ENCODE results near the gene OPRL1. TPM values are rescaled to one million over a fixed set of nuclear protein-coding genes. Genes with fewer than 3 reads are reported as not detected.

OPRL1 gene
- total RNA-seq, 1 experiment from 2014 or later: 1.5 TPM

- no peak for TF ChIP-seq EZH2 (IDR thresholded peaks at IDR 0.05; ENCODE audit: low read depth)
- TF ChIP-seq, protein P1, sequence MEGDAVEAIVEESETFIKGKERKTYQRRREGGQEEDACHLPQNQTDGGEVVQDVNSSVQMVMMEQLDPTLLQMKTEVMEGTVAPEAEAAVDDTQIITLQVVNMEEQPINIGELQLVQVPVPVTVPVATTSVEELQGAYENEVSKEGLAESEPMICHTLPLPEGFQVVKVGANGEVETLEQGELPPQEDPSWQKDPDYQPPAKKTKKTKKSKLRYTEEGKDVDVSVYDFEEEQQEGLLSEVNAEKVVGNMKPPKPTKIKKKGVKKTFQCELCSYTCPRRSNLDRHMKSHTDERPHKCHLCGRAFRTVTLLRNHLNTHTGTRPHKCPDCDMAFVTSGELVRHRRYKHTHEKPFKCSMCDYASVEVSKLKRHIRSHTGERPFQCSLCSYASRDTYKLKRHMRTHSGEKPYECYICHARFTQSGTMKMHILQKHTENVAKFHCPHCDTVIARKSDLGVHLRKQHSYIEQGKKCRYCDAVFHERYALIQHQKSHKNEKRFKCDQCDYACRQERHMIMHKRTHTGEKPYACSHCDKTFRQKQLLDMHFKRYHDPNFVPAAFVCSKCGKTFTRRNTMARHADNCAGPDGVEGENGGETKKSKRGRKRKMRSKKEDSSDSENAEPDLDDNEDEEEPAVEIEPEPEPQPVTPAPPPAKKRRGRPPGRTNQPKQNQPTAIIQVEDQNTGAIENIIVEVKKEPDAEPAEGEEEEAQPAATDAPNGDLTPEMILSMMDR (conservative IDR thresholded peaks at IDR 0.05): no peak
- Histone ChIP-seq H3F3A (ENCODE audit: insufficient read depth, low read depth) (peaks cover 25% of the 10 kb centered on the region), H3K27me3 (ENCODE audit: insufficient read depth, low read depth) (peaks cover 20% of the 10 kb centered on the region; the same call in 1 of the 2 replicates), H3K79me2 (ENCODE audit: low read depth) (no peaks in the 10 kb centered on the region), H3K36me3 (ENCODE audit: low read depth) (no peaks in the 10 kb centered on the region), H2AFZ (no peak overlapping the region), H3K4me1 (replicated peaks; ENCODE audit: insufficient read depth) (peaks cover 30% of the 10 kb centered on the region), H3K4me2 (no peak overlapping the region), H3K9me3 (ENCODE audit: insufficient read depth, low read depth) (no peaks in the 10 kb centered on the region), H4K20me1 (ENCODE audit: insufficient read depth) (no peaks in the 10 kb centered on the region), H3K4me3 (no peak overlapping the region), H3K27ac (no peak overlapping the region), H3K9me2 (ENCODE audit: insufficient read depth) (no peaks in the 10 kb centered on the region)
- BruUV-seq (replicated peaks): TSS peak; percentile 56
- intact Hi-C loops (cut with micrococcal nuclease; ENCODE audit: unreplicated experiment): no loop called here
- ChIA-PET CTCF (no interaction called here), POLR2A (ENCODE audit: unreplicated experiment) (no interaction called here)
- no peak for DNase-seq
These were observed 37.7 kb upstream of the OPRL1 start for GRCh38 chr20:64042054-64042781.

GRCh38 chr20:64043768-64044167 lies 36.1 kb upstream of the OPRL1 start:
- BruUV-seq (replicated peaks): no TSS peak
- H3F3A ChIP-seq (ENCODE audit: insufficient read depth, low read depth): peaks cover 25% of the 10 kb centered on the region
- no peak for TF ChIP-seq EZH2 (IDR thresholded peaks at IDR 0.05; ENCODE audit: low read depth)
- TF ChIP-seq, protein P1 (conservative IDR thresholded peaks at IDR 0.05): no peak
- no peak overlapping the region for H3K4me3 ChIP-seq
- H3K4me2 ChIP-seq: no peak overlapping the region
- H3K27me3 ChIP-seq (ENCODE audit: insufficient read depth, low read depth): peaks cover 20% of the 10 kb centered on the region; the same call in 1 of the 2 replicates
- H3K4me1 ChIP-seq (replicated peaks; ENCODE audit: insufficient read depth): peaks cover 27% of the 10 kb centered on the region
- H3K9me2 ChIP-seq (ENCODE audit: insufficient read depth): no peaks in the 10 kb centered on the region
- CTCF ChIA-PET: no interaction called here
- H3K9me3 ChIP-seq (ENCODE audit: insufficient read depth, low read depth): no peaks in the 10 kb centered on the region
- intact Hi-C loops (cut with micrococcal nuclease; ENCODE audit: unreplicated experiment): no loop called here
- H3K79me2 ChIP-seq (ENCODE audit: low read depth): no peaks in the 10 kb centered on the region
- POLR2A ChIA-PET (ENCODE audit: unreplicated experiment): no interaction called here
- DNase-seq: no peak
- no peak overlapping the region for H3K27ac ChIP-seq
- H4K20me1 ChIP-seq (ENCODE audit: insufficient read depth): no peaks in the 10 kb centered on the region
- no peak overlapping the region for H2AFZ ChIP-seq
- no peaks in the 10 kb centered on the region for H3K36me3 ChIP-seq (ENCODE audit: low read depth)

- BruUV-seq (replicated peaks): no TSS peak
- CTCF ChIA-PET: no interaction called here
- H4K20me1 ChIP-seq (ENCODE audit: insufficient read depth): no peaks in the 10 kb centered on the region
- H3K9me3 ChIP-seq (ENCODE audit: insufficient read depth, low read depth): no peaks in the 10 kb centered on the region
- peak overlapping the region; percentile 43 for H3K4me2 ChIP-seq
- no peaks in the 10 kb centered on the region for H3K79me2 ChIP-seq (ENCODE audit: low read depth)
- peaks cover 20% of the 10 kb centered on the region for H3K4me1 ChIP-seq (replicated peaks; ENCODE audit: insufficient read depth)
- TF ChIP-seq EZH2 (IDR thresholded peaks at IDR 0.05; ENCODE audit: low read depth): no peak
- TF ChIP-seq, protein P1 (conservative IDR thresholded peaks at IDR 0.05): no peak
- H3K4me3 ChIP-seq: no peak overlapping the region
- POLR2A ChIA-PET (ENCODE audit: unreplicated experiment): interaction anchor here (0.6 kb wide), 1 partner anchor 729 kb away, joined by 5 read pairs; no protein-coding TSS in a partner anchor
- H3K36me3 ChIP-seq (ENCODE audit: low read depth): no peaks in the 10 kb centered on the region
- intact Hi-C loops (cut with micrococcal nuclease; ENCODE audit: unreplicated experiment): no loop called here
- peak; percentile 61 to 75 for DNase-seq
- H2AFZ ChIP-seq: no peak overlapping the region
- H3K27me3 ChIP-seq (ENCODE audit: insufficient read depth, low read depth): peaks cover 21% of the 10 kb centered on the region
- H3F3A ChIP-seq (ENCODE audit: insufficient read depth, low read depth): peaks cover 21% of the 10 kb centered on the region
- H3K27ac ChIP-seq: no peak overlapping the region
- H3K9me2 ChIP-seq (ENCODE audit: insufficient read depth): no peaks in the 10 kb centered on the region
These were observed 35.2 kb upstream of the OPRL1 start for GRCh38 chr20:64044484-64045247.

Measured in PC-9 (cell line).